SKM-1 treated with dmso at 0.1 percent for 144 hours (cell line): ENCODE measurements around the gene MAST3.
A peak's percentile ranks its signal among the peaks of the same experiment; 100 is the strongest.

Experiments used
- DNase-seq: peaks from one replicate; lab custom pipeline; 2025; ENCODE audit not compliant: unreplicated experiment; lab: John Stamatoyannopoulos, UW

MAST3 gene

DNA sequence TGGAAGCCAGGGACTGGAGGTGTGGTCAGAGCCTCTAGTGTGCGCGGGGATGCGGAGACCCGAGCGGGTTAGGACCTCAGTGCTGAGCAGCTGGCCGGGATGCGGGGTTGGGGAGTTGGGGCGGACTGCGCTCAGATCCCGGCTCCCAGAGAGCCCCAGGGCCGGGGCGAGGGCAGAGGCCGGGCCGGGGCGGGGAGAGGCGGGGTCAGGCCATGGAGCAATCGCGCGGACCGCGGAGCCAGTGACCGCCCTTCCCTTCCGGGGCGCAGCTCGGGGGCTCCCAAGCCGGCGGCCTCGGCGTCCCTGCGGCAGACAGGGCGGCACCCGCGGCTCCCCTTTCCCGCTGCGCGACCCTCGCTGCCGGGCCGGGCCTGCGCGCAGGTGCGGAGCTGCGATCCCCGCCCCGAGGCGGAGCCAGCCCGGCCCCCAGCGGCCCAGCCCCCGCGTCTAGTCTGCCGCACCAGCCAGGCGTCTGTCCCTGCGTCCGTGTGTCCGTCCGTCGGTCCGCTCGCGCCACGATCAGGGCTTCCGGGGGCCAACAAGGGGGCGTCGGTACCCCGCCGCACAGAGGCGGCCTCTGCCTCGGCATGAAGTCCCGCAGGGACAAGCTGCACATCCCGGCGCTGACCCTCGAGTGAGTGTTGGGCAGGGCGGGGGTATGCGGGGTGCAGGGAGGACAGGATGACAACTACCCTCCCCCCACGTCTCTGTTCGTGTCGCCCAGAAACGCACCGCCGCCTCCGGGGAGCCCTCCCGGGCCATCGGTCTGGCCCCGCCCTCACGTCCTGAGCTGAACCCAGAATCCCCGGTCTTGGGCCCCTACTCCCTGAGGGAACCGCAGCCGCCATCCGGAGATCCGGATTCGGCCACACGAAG is 12.4 kb downstream of the MAST3 start:
- DNase-seq, result peak; percentile 34

DNA sequence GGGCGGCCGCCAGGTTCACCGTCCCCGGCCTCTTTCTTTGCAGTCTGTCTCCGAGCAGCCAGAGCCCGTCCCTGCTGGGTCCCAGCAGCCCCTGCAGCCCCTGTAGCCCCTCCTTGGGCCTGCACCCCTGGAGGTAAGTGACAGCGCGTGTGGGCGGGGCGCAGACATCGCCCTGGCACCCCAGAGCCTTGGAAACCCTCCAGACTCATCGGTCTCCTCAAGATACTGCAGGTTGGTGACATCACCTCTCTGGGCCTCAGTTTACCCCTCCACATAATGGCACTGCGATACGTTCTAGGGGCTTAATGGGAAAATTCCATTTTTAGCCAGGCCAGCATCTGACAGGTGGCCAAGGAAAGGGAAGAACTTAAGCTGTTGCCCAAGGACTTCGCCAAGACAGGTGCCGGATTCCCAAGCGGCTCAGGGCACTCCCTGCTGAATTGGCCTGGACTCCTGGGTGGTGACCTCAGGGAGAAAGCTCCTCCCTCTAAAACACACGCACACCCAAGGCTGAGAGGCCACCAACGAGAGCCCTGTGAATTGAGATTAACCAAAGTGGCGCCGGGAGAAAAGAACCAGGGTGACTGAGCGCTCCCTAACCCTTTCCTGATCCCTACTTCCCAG is 13.1 kb downstream of the MAST3 start:
- DNase-seq, result no peak

DNA sequence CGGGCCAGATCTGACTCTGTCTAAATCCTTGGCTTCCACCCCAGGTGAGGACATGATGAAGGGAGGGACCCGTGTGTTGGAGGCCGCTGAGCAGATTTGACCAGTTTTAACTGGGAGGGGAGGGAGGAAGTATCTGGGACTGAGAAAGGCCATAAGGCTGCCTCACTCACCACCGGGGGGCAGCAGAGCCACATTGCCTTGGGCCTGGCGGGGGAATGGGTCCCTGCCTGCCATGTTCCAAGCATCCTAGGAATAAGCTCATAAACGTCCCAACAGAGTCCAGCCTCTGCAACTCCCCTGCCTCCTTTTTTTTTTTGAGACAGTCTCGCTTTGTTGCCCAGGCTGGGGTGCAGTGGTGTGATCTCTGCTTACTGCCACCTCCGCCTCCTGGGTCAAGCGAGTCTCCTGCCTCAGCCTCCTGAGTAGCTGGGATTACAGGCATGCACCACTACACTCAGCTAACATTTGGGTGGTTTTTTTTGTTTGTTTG is 15.5 kb downstream of the MAST3 start:
- peak; percentile 86 for DNase-seq

DNA sequence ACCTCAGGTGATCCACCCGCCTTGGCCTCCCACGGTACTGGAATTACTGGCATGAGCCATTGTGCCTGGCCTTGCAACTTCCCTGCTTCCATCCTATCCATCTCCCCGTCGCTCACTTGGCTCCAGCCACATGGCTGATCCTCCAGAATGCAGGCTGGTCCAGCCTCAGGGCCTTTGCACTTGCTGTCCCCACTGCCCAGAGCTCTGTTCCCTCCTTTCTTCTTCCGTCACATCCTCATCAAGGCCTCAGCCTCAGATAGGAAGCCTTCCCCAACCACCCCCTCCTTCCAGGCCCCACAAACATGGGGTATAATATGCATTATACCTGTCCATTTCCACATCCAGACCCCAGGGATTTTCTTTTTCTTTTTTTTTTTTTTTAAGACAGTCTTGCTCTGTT is 16.2 kb downstream of the MAST3 start:
- DNase-seq, result no peak

DNA sequence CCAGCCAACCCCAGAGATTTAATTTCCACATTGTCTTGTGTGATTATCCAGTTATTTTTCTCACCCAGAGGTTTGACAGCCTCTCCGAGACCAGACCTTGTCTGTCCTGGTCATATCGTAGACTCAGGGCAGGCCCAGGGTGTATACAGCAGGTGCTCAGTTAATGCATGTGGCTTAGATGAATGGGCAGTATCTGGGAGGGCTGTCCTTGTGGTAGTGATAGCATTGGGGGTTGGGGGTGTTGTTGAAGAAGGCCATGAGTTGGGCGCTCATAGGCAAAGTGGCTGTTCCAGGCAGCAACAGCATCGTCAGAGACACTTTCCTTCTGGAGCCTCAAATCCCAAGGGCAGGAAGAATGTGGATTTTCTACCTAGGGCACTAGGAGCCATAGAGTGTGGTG is 16.9 kb downstream of the MAST3 start:
- no peak for DNase-seq

DNA sequence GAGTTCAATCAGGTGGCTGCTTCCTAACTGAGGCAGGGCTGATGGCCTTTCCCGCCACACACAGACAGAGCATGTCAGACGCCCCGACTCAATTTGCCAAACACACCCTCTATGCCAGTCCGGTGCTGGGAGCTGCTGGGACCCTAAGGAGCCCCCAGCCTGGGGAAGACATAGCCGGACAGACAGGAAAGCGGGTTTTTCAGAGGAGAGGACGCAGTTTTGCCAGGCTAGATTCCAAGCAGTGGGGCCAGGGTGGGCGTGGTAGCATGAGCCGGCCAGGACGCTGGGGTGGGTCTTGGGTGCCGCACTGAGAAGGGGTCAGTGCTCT is 19.8 kb downstream of the MAST3 start:
- DNase-seq, result no peak

DNA sequence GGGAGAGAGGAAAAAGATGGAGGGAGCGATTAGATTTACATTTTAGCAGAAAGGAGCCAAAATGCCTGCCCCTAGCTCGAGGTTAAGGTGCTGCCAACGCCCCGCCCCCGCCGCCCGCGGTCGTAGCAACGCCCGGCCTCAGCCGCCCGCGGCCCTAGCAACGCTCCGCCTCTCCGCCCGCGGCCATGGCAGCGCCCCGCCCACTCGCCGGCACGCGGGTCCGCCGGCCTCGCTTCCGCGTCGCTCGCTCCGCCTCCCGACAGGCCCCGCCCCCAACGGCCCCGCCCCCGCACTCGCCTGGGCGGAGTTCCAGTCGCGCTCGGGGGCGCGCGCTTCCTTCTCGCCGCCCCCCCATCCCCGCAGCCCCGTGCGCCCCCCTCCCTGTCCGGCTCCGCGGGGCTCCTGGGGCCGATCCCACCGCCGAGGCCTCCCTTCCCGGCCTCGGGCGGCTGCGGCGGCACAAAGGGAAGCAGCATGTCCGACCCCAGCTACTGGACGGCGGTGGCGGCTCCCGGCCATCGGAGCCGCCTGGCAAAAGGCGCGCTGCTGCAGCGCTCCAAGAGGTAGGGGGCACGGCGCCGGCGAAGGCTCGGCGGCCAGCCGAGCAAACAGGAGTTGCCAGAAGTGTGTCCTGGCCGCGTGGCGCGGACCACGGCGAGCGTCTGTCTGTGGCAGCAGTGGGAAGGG is 20.3 kb downstream of the MAST3 start:
- DNase-seq, result peak; percentile 82

DNA sequence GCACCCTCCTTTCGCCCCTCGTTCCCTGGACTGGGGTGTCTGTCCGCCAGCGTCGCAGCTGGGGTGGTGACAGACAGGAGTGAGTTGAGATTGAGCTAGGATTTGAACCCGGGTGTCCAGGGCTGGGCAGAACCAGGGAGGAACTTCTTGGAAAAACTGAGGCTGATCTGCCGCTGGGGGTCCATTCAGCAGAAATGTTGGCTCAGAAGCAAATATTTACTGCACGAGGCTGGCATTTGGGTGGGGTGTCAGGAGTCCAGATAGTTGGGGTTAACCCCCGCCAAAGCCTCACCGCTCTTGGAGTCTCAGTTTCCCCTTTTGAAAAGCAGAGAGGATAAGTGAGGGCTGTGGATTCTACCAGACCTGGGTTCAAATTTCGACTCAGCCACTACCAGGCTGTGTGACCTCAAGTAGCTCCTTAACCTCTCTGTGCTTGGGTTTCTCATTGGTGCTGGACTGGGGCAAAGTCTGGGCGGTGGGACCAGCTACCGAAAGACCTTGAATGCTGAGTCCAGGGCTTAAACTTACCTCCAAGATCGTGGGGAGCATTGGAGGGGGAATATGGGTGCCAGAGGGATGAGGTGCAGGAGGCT is 20.9 kb downstream of the MAST3 start:
- DNase-seq, result no peak

DNA sequence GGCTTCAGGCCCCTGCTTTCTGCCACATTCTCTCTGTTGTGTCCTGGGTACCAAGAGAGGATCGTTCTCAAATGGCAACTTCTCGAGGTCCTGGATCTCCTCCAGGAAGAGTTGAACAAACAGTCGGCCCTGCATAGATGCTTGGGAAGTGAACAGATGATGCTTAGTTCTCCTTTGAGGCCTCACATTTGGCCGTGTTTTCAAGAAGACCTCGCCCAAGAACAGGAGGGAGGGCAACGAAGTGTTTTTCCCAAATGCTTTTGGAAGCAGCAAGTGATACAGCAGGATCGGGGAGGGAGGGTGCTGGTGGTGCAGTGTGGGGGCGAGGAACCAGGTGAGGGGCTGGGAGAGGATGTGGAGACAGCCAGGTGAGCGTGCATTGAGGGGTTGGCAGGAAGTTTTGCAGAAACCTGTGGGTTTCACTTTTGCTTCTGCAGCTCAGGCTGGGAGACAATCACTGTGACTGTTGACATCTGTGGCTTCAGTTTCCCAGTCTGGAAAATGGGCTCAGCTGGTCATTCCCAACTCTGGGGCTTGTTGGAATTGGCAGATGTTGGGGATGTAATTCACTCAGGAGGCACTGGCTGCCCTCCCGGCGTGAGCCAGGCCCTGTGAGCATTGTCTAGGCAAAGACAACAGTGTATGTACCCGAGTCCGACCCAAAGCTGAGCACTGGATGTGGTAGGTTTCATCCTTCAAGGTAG is 21.6 kb downstream of the MAST3 start:
- DNase-seq, result no peak

DNA sequence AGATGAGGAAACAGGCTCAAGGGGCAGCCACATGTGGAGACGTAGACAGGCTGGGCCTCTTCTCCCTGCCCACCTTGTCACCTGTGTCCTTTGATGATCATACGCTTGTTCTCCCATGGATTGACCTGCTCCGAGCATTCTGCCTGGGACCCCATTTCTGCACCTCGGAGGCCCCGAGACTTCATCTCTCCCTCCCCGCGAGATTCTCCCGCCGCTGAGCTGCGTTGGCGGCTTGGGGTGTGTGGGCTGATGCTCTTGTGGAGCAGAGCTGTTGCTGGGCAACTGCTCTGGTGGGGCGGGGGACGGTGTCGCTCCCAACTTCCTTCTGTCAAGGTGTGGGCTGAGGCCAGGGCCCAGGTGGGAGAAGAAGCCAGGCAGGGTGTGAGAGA is 22.1 kb downstream of the MAST3 start:
- no peak for DNase-seq

DNA sequence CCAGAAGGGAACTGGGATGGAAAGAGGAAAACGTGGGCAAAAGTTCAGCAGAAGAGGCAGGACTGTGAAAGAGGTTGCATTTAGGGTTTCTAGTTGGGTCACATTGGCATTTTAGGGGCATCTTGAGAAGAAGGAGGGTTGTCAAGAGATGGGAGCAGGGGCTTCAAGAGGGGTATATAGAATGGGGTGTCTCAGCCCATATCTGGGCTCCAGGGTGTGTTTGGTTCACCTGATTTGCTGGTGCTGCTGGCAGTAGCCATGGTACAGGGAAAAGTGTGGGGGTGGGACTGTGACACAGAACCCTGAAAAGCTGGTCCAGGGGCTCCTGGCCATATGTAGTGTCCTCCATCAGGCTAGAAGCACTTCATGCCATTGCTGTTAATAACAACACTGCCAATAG is 22.5 kb downstream of the MAST3 start:
- no peak for DNase-seq

DNA sequence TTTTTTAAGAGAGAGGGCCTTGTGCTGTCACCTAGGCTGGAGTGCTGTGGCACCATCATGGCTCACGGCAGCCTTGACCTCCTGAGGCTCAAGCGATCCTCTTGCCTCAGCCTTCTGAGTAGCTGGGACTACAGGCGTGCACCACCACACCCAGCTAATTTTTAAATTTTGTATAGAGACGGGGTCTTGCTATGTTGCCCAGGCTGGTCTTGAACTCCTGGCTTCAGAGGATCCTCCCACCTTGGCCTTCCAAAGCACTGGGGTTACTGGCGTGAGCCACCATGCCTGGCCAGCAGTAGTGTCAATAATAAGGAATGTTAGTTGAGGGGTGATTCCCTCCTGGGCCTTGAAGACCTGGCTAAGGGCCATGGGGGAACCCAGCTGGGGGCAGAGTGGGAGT is 23.6 kb downstream of the MAST3 start:
- DNase-seq, result no peak

DNA sequence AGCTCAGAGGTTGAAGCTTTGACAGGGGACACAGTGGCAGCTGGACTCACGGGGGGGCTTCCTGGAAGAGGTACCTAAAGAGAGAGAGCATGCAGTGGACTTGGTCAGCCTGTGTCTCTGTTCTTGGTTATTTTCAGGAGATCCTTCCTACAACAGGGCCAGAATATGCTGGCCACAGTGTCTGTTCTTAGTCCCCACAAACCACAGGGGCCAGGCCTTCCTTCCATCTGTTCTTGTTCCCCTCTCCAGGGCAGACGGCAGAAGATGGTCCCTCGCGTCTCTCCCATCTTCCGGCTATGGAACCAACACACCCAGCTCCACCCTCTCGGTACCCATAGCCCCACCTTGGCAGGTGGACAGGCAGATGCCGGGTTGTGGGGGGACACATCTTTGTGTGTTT is 24.8 kb downstream of the MAST3 start:
- DNase-seq, result no peak

DNA sequence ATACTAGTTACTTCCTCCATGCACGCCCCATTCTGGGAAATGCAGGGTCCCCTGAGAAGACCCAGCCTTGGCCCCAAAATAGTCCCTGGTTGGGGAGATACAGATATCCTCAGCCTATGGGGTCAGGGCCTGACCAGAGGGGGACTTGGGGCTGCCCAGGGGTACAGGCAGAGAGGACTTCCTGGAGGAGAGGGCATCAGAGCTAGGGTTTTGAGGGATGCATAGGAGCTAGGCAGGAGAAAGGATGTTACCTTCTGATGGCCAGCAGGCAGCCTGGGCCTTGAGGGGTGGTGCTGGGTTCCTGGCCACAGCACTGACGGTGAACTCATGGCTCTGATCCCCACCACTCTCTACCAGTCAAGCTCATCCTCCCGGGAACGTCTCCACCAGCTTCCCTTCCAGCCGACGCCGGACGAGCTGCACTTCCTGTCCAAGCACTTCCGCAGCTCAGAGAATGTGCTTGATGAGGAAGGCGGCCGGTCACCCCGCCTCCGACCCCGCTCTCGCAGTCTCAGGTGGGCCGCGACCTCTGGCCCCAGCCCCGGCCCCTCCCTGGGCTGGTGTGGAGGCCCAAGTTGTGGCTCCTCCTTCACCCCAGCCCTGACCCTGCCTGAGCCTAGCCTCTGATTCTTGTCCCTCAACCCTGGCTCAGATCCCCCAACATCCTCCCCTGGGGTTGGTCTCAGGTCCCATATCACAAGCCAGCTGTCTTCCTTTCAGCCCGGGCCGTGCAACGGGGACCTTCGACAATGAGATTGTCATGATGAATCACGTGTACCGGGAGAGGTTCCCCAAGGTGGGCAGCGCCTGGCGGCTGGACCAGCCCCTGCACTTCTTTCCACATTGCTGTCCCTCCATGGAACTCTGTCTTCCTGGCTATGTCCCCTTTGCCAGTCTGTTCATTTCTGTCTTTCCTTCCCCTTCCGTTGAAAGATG is 25.6 kb downstream of the MAST3 start:
- DNase-seq, result no peak

DNA sequence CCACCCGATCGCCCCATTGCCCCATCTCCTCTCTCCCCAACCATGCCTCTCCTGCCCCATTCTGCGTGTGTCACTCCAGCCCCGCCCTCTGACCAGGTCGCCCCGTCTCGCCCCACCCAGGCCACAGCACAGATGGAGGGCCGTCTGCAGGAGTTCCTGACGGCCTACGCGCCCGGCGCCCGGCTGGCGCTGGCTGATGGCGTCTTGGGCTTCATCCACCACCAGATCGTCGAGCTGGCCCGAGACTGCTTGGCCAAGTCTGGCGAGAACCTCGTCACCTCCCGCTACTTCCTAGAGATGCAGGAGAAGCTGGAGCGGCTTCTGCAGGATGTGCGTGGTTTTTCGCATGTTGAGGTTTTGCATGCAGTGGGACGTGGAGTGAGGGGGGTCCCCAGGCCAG is 26.2 kb downstream of the MAST3 start:
- no peak for DNase-seq

DNA sequence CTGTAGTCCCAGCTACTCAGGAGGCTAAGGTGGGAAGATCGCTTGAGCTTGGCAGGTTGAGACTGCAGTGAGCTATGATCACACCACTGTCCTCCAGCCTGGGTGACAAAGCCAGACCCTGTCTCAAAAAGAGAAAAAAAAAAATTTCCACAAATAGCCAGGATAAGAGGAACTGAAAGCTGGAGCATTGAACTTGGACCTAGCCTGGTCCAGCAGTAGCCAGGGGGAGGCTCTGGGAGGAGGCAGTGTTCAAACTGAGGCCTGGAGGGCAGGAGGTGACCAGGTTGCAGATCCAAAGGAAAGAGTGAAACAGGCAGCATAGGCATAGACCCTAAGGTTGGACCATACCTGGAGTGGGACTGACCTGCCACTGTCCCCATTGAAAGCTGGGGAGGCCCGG is 28.5 kb downstream of the MAST3 start:
- peak; percentile 14 for DNase-seq

DNA sequence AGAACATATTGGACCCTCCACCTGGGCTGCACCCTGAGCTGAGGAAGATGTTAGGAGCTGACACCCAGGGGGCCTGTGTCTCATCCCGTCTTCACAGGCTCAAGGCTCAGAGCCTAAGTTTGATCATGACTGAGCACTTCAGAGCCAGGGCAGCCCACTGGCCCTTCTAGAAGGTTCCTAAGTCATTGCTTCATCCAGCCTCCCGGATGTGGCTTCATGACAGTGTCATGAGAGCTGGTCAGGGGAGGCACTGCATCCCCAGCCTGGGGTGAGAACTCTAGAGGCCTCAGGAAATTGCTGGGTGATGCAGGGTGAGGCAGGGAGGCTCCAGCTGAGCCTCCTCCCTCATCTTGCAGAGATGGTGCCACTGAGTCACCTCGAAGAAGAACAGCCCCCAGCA is 30.5 kb downstream of the MAST3 start:
- DNase-seq, result peak; percentile 84

DNA sequence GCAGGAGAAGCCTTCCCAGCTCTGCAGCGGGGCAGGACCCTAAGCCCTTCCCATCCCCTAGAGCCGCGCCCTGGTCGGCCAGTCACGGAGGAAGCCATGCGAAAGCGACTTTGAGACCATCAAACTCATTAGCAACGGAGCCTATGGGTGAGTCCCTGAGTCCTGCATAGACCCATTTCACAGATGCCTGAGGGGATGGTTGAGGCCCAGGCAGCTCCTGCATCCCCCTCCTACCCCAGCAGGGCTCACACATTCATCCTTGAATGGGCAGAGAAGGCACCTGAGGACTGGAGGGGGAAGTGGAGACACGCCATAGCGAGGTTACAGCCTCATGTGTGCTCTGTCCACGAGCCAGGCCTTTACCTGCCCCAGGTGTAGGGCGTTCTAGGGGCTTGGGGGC is 31.2 kb downstream of the MAST3 start:
- DNase-seq, result no peak

DNA sequence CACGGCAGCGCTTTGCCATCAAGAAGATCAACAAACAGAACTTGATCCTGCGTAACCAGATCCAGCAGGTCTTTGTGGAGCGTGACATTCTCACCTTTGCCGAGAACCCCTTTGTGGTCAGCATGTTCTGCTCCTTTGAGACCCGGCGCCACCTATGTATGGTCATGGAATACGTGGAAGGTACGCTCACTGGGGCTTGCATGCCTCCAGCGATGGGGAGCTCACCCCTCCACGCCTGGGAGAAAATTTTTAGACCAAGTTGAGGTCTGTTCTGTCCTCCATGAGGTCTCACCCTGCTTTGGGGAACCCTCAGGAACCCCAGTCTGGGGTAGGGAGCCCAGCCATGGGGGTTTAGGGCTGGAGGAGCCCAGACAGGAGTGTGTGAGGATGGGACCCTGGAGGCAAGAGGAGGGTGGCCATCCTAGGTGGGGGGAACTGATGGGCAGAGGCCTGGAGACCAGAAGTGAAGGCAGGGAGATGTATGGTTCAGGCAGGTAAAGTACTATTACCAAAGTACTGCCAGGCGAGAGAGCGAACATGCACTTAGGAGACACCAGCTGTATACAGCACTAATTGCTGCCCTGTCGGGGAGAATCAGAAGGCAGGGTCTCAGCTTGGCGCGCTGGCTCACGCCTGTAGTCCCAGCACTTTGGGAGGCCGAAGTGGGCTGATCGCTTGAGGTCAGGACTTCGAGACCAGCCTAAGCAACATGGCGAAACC is 33.1 kb downstream of the MAST3 start:
- no peak for DNase-seq
